HG03175 (cell line): ENCODE measurements around the gene EFNA5.

Experiments used
- ATAC-seq: cut with Tn5 transposase; IDR thresholded peaks from one replicate; pipeline ENCODE4 v1.9.1; 2021; ENCODE audit warnings: mild to moderate bottlenecking, moderate library complexity; ENCODE audit not compliant: unreplicated experiment

The EFNA5 gene

GRCh38 chr5:107670932-107671741, at the start of gene EFNA5:
Gene EFNA5 (minus strand): TSS chr5:107670937.
- ATAC-seq, result peak; percentile 26

- ATAC-seq, result no peak
Measured at GRCh38 chr5:107719034-107719606, 48.4 kb upstream of the EFNA5 start.

GRCh38 chr5:107717816-107718215, 47.1 kb upstream of the EFNA5 start:
- no peak for ATAC-seq

GRCh38 chr5:107713228-107713627, 42.5 kb upstream of the EFNA5 start:
- ATAC-seq, result no peak

GRCh38 chr5:107712359-107712870, 41.7 kb upstream of the EFNA5 start:
- no peak for ATAC-seq

GRCh38 chr5:107705402-107706014, 34.8 kb upstream of the EFNA5 start:
- ATAC-seq, result no peak

GRCh38 chr5:107704681-107705401, 34.1 kb upstream of the EFNA5 start:
- ATAC-seq, result no peak

- no peak for ATAC-seq
Measured at GRCh38 chr5:107700481-107700880, 29.7 kb upstream of the EFNA5 start.

- ATAC-seq, result no peak
Measured at GRCh38 chr5:107699425-107699824, 28.7 kb upstream of the EFNA5 start.

GRCh38 chr5:107698286-107698685, 27.5 kb upstream of the EFNA5 start:
- ATAC-seq, result no peak

GRCh38 chr5:107696498-107696897, 25.8 kb upstream of the EFNA5 start:
- no peak for ATAC-seq

- ATAC-seq, result no peak
Measured at GRCh38 chr5:107696080-107696479, 25.3 kb upstream of the EFNA5 start.

GRCh38 chr5:107687937-107688336, 17.2 kb upstream of the EFNA5 start:
- ATAC-seq, result no peak

GRCh38 chr5:107687404-107687803, 16.7 kb upstream of the EFNA5 start:
- no peak for ATAC-seq

- ATAC-seq, result no peak
Measured at GRCh38 chr5:107682533-107682932, 11.8 kb upstream of the EFNA5 start.

GRCh38 chr5:107680799-107681198, 10.1 kb upstream of the EFNA5 start:
- no peak for ATAC-seq

GRCh38 chr5:107680099-107680498, 9.4 kb upstream of the EFNA5 start:
- ATAC-seq, result no peak

GRCh38 chr5:107676702-107677101, 6.0 kb upstream of the EFNA5 start:
- no peak for ATAC-seq

- no peak for ATAC-seq
Measured at GRCh38 chr5:107675201-107675600, 4.5 kb upstream of the EFNA5 start.

- no peak for ATAC-seq
Measured at GRCh38 chr5:107674655-107675054, 3.9 kb upstream of the EFNA5 start.
